ENCODE results near the gene LRRC9. TPM values are rescaled to one million over a fixed set of nuclear protein-coding genes. Genes with fewer than 3 reads are reported as not detected.

Gene LRRC9
- total RNA-seq, 1 donor from 2014 or later: not detected

DNA sequence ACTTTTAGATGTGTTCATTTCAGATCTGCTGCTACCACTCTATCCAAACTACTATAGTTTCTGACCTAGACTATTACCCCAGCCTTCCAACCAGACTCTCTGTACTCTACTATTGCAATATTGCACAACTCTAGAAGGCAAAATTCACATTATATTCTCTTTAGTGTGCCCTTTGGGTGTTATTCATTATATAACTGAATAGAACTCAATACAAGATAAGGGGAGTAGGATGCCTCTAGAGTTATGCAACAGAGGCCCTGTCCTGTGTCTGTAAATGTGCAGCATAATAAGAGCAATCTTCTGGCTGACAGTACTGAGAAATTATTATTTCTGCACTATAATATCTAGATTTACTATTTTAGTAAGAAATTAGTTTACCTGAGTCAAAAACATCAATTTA is 63.1 kb downstream of the LRRC9 start:
- intact Hi-C loops (cut with DNase I): no loop called here
- H3K9me3 ChIP-seq: no peaks in the 10 kb centered on the region
- no peak overlapping the region for H3K4me3 ChIP-seq
- H3K27ac ChIP-seq: no peak overlapping the region
- no peak for DNase-seq
- H3K27me3 ChIP-seq (ENCODE audit: low read depth): no peaks in the 10 kb centered on the region
- no peaks in the 10 kb centered on the region for H3K4me1 ChIP-seq
- no peak for TF ChIP-seq CTCF (IDR thresholded peaks at IDR 0.05)
- no peaks in the 10 kb centered on the region for H3K36me3 ChIP-seq
- no peak for ATAC-seq

DNA sequence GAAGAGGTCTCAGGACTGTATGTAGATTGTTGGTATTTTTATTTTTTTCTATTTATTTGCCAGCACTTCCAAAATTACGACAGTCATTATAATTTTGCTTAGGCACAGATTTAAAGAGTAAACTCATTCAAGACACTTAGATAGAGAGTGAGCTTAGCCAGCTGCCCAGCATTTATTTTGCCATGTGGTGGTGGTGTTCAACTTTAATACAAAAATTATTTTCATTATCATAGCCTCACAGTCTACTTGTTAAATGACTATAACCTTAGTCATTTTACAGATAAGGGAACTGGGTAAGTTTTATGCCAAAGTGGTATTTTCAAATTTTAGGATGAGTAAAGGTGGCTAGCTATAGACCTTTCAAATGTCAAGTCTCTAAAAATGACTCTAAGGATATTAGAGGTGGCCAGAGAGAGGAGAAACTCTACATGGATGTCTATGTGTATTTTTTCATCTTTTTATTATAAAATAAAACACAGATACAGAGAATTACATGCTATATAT is 66.7 kb downstream of the LRRC9 start:
- intact Hi-C loops (cut with DNase I): no loop called here
- Histone ChIP-seq H3K36me3 (no peaks in the 10 kb centered on the region), H3K4me1 (no peaks in the 10 kb centered on the region), H3K27ac (no peak overlapping the region), H3K9me3 (no peaks in the 10 kb centered on the region), H3K27me3 (ENCODE audit: low read depth) (no peaks in the 10 kb centered on the region), H3K4me3 (no peak overlapping the region)
- TF ChIP-seq CTCF (IDR thresholded peaks at IDR 0.05): no peak
- ATAC-seq (no peak), DNase-seq (no peak)

DNA sequence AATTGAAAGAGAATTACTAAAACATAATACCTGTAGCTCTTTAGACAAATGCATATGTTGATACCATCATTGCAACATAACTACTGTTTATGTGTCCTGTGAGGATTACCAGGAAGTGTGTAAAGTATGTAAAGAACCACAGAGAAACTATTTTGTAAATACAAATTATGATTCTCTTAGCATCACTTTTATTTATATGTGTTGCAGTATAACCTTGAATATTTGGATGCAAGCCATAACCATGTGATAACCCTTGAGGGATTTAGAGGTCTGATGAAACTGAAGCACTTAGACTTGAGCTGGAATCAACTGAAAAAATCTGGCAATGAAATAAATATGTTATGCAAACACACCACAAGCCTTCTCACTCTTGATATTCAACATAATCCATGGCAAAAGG is 77.5 kb downstream of the LRRC9 start:
- ATAC-seq (no peak), DNase-seq (no peak)
- H3K36me3 ChIP-seq: no peaks in the 10 kb centered on the region
- no peak overlapping the region for H3K27ac ChIP-seq
- TF ChIP-seq CTCF (IDR thresholded peaks at IDR 0.05): no peak
- no peaks in the 10 kb centered on the region for H3K27me3 ChIP-seq (ENCODE audit: low read depth)
- intact Hi-C loops (cut with DNase I): no loop called here
- no peaks in the 10 kb centered on the region for H3K4me1 ChIP-seq
- H3K9me3 ChIP-seq: no peaks in the 10 kb centered on the region
- H3K4me3 ChIP-seq: no peak overlapping the region

GRCh38 chr14:59997966-59998365 is 78.0 kb downstream of the LRRC9 start:
- Histone ChIP-seq H3K27me3 (ENCODE audit: low read depth) (no peaks in the 10 kb centered on the region), H3K9me3 (no peaks in the 10 kb centered on the region), H3K4me1 (no peaks in the 10 kb centered on the region), H3K36me3 (no peaks in the 10 kb centered on the region), H3K27ac (no peak overlapping the region), H3K4me3 (no peak overlapping the region)
- intact Hi-C loops (cut with DNase I): no loop called here
- ATAC-seq: no peak
- TF ChIP-seq CTCF (IDR thresholded peaks at IDR 0.05): no peak
- DNase-seq: no peak

DNA sequence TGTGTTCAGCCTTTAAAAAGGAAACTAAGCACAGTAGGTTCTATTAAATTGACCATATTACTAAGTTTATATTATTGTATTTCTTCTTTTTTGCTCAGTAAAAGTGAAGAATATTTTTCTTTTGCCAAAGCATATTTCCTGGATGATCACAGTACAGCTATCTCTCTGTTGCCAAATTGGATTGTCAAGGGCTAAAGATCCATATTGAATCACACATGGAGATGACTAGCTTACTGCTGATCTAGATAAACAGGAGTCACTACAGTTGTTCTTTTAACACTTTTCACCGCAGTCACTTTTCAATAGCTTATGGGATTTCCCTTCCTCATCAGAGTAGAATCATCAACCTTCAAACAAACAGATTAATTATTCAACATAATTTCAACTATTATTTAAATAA is 78.6 kb downstream of the LRRC9 start:
- DNase-seq: no peak
- no peaks in the 10 kb centered on the region for H3K4me1 ChIP-seq
- H3K27me3 ChIP-seq (ENCODE audit: low read depth): no peaks in the 10 kb centered on the region
- intact Hi-C loops (cut with DNase I): no loop called here
- no peak for ATAC-seq
- no peaks in the 10 kb centered on the region for H3K36me3 ChIP-seq
- H3K27ac ChIP-seq: no peak overlapping the region
- H3K9me3 ChIP-seq: no peaks in the 10 kb centered on the region
- TF ChIP-seq CTCF (IDR thresholded peaks at IDR 0.05): no peak
- no peak overlapping the region for H3K4me3 ChIP-seq

Data from lower lobe of right lung (tissue), 2 donors.